K562 treated with DMSO at 1 percent for 24 hours (cell line): ENCODE results near the gene TUBA1B. TPM values are rescaled to one million over a fixed set of nuclear protein-coding genes. Genes with fewer than 3 reads are reported as not detected.

Source experiments
- total RNA-seq: library from RNA; unstranded; fragments of 300-600 nt; gene quantifications from 2 replicates; pipeline ENCODE4 v1.2.3, GENCODE V29; 2022; ENCODE audit warnings: low read depth; ENCODE audit not compliant: insufficient read depth

TUBA1B gene
- total RNA-seq, result 2,823 and 2,914 TPM in 2 replicates

DNA sequence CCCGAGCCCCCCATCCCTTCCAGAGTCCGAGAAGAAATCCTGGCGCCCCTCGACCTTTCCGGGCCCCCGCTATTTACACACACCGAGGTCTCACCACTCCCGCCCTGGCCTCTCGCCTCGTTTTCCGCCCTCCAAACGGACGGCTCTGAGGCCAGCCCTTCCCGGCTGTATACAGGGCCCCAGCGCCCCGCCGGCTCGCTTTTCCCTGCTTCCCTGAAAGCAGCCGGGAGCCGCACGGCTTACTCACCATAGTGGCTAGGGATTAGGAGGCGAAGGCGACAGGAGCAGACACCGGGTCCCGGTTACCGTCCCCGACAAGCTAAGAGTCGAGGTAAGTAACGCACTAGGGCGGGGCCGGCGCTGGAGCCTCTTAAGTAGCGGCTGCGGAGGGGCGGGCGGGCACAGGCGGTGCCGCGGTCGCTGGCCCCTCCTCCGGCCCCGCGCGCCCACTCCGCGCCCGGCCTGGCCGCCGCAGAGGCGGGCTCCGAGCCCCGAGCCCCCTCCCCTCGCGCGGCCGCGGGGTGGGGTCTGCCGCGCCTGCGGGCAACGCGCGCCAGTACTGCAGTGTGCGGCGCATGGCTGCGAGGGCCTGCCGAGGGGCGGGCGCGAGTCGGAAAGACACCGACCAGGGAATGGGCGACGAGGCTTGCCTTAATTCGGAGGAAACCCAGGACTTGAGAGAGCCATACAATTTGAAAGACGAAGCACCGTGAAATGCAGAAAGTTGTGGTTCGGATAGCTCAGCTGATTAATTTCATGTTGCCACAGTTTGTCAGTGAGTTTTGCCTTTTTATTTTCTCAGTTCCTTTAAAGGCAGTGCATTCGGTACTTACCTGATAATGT lies at the start of gene TUBA1B:
Gene TUBA1B (minus strand): TSS at position 345 of the 843 bp plus-strand sequence. CDS start 95 bp downstream, at position 250.

DNA sequence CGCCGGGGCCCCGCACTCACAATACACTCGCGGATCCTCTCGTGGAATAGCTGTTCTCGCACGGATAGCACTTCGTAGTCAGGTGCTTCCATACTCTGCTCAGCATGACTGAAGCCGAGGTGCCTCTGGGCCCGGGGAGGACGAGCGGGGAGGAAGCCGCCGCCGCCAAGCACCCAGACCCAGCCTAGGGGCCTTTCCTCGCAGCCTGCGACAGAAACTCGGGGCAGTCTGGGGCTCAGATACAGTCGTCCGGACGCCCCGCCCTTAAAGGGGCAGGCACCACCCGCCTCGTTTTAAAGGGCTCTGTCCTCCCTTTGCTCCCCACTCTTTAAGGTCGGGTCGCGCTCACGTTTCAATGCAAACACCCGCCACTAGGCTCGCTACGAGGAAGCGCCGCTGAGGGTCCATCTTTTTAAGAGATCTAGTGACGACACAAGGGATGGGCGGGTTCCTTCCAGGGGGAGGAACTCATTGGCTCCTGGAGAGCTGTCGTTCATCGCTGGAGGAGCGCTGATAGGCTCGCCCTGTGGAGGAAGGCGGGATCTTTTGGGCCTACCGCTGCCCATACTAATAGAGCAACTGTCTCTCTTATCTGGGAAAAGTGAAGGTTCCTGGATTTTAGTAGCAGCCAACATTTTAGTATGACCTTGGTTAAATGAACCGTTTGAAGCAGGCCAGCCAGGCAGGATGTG lies 20.6 kb downstream of the TUBA1B start, which contains the start of gene LMBR1L:
Gene LMBR1L (minus strand): TSS at position 384 of the 692 bp plus-strand sequence. CDS start 292 bp downstream, at position 92.

DNA sequence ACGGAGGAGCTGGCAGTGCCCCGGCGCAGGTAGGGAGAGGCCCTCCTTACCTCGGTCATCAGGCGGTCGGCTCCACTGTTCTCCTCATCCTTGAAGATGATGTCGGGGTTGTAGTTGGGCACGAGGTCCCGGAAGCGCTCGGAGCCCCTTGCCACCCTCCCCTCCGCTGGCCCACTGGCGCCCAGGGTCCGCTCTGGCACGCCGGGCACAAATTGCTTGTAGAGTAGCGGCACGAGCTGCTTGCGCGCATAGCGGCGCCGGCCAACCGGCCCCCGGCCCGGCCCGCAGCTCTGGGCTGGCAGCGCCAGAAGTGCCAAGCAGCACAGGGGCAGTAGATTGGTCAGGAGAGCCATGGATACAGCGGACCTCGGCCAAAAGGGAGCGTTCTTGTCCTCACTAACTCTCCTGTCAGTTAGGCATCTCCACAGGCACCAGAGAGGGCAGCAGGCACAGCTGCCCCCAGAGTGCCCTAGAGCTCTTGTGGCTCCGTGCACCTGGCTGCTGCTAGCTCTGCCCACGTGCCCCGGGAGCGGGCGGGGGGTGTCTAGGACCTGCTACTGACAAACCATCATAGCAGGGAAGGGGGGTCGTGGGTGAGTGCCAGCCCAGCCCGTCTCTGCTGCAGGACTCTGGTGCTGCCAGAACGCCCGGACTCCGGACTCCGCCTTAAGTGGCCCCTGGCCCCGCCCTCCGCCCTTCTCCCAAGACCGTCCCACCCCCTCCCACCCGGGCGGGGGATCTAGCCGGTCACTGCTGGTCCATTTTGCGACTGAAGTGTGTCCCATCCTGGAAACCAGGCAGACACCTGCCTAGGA lies 36.8 kb downstream of the TUBA1B start, which contains the start of gene DHH:
Gene DHH (minus strand): TSS at position 642 of the 815 bp plus-strand sequence. CDS start 289 bp downstream, at position 353.

Other genes starting within 250 kb of the TUBA1B start
- gene FKBP11, start 205.9 kb downstream of the TUBA1B start, total RNA-seq, result 3.8 and 4.3 TPM in 2 replicates
- 93.5 and 100 TPM in 2 replicates for gene ARF3, start 173.9 kb downstream of the TUBA1B start, total RNA-seq
- gene WNT10B, start 159.7 kb downstream of the TUBA1B start, total RNA-seq, result 0.36 and 1.3 TPM in 2 replicates
- not detected in 2 replicates for gene WNT1, start 153.1 kb downstream of the TUBA1B start, total RNA-seq
- gene DDN, start 132.0 kb downstream of the TUBA1B start, total RNA-seq, result 0.63 and 0.68 TPM in 2 replicates
- gene PRKAG1, start 112.6 kb downstream of the TUBA1B start, total RNA-seq, result 65.8 and 65.9 TPM in 2 replicates
- gene KMT2D, start 70.6 kb downstream of the TUBA1B start, total RNA-seq, result 37.3 and 38.9 TPM in 2 replicates
- 21.6 and 22.2 TPM in 2 replicates for gene RHEBL1, start 61.4 kb downstream of the TUBA1B start, total RNA-seq
- gene DHH, start 36.6 kb downstream of the TUBA1B start, total RNA-seq, result 1.3 and 2.4 TPM in 2 replicates
- gene LMBR1L, start 20.5 kb downstream of the TUBA1B start, total RNA-seq, result 37.0 and 40.5 TPM in 2 replicates
- gene TUBA1A, start 57.7 kb upstream of the TUBA1B start, total RNA-seq, result 60.6 and 68.2 TPM in 2 replicates
- 849 and 868 TPM in 2 replicates for gene TUBA1C, start 133.7 kb upstream of the TUBA1B start, total RNA-seq
- gene PRPH, start 163.8 kb upstream of the TUBA1B start, total RNA-seq, result 1.8 and 2.6 TPM in 2 replicates
- 66.6 and 80.7 TPM in 2 replicates for gene TROAP, start 191.9 kb upstream of the TUBA1B start, total RNA-seq
- gene C1QL4, start 205.8 kb upstream of the TUBA1B start, total RNA-seq, result 3.1 and 4.9 TPM in 2 replicates
- 0.14 and 0.50 TPM in 2 replicates for gene DNAJC22, start 215.5 kb upstream of the TUBA1B start, total RNA-seq
- gene SPATS2, start 236.1 kb upstream of the TUBA1B start, total RNA-seq, result 16.0 and 22.0 TPM in 2 replicates